Mesenchymal stem cell (in vitro differentiated cells and primary cell): ENCODE data around the gene TMEM178B.
"Not testable (repeated sequence)": the region's sequence is repeated elsewhere in the genome, so short reads cannot be mapped to it uniquely, and the experiment has no call there.

Source experiments
- DNase-seq: peaks from one replicate; pipeline ENCODE4 v3.0.0-alpha.2; 2013
- H2AFZ ChIP-seq: one replicate; pipeline ENCODE4 v1.6.1; 2013; ENCODE audit warnings: low read depth, mild to moderate bottlenecking, control low read depth, inconsistent platforms, low read length, moderate library complexity
- H2AK5ac ChIP-seq: 2 replicates; pipeline ENCODE4 v1.6.1; 2013; ENCODE audit warnings: low read length, moderate library complexity, mild to moderate bottlenecking, inconsistent platforms; ENCODE audit not compliant: severe bottlenecking
- H2BK120ac ChIP-seq: one replicate; pipeline ENCODE4 v1.6.1; 2013; ENCODE audit warnings: low read depth, mild to moderate bottlenecking, inconsistent platforms, low read length, moderate library complexity
- H2BK12ac ChIP-seq, 2 experiments: one replicate each; pipeline ENCODE4 v1.6.1; 2013; ENCODE audit warnings: inconsistent platforms in 2 of 2, low read length in 2 of 2, mild to moderate bottlenecking in 2 of 2, moderate library complexity in 2 of 2, control low read depth in 1 of 2
- H2BK15ac ChIP-seq: one replicate; pipeline ENCODE4 v1.6.1; 2013; ENCODE audit warnings: mild to moderate bottlenecking, low read depth, inconsistent platforms; ENCODE audit not compliant: poor library complexity, severe bottlenecking
- H2BK5ac ChIP-seq: 2 replicates; pipeline ENCODE4 v1.6.1; 2013; ENCODE audit warnings: low read depth, mild to moderate bottlenecking, low read length, control low read depth, inconsistent platforms; ENCODE audit not compliant: poor library complexity, severe bottlenecking
- H3K14ac ChIP-seq, 2 experiments: one replicate each; pipeline ENCODE4 v1.6.1; 2013; ENCODE audit warnings: inconsistent platforms in 2 of 2, low read length in 2 of 2, control low read depth in 1 of 2, mild to moderate bottlenecking in 1 of 2, moderate library complexity in 1 of 2
- H3K18ac ChIP-seq, 2 experiments: one replicate each; pipeline ENCODE4 v1.6.1; 2013; ENCODE audit warnings: inconsistent platforms in 2 of 2, low read length in 2 of 2, control low read depth in 1 of 2, low read depth in 1 of 2, mild to moderate bottlenecking in 1 of 2
- H3K23ac ChIP-seq, 2 experiments: one replicate each; pipeline ENCODE4 v1.6.1; 2013; ENCODE audit warnings: inconsistent platforms in 2 of 2, low read length in 2 of 2, mild to moderate bottlenecking in 2 of 2, moderate library complexity in 2 of 2, control low read depth in 1 of 2
- H3K27ac ChIP-seq: 2 replicates; pipeline ENCODE4 v1.5.1; 2013; ENCODE audit warnings: mild to moderate bottlenecking, moderate library complexity, low read length, control low read depth, inconsistent platforms; ENCODE audit not compliant: poor library complexity, severe bottlenecking
- H3K27me3 ChIP-seq, 2 experiments: 2 replicates each; pipeline versions ENCODE4 v1.6.1 to v1.7.0; 2013; ENCODE audit warnings: low read length in 2 of 2, mild to moderate bottlenecking in 2 of 2, moderate library complexity in 2 of 2, control low read depth in 1 of 2, inconsistent platforms in 1 of 2; ENCODE audit not compliant: control insufficient read depth in 1 of 2, insufficient read depth in 1 of 2
- H3K36me3 ChIP-seq, 2 experiments: 2 replicates each; pipeline versions ENCODE4 v1.6.1 to v1.7.0; 2013; ENCODE audit warnings: low read length in 2 of 2, control low read depth in 1 of 2, inconsistent platforms in 1 of 2, low read depth in 1 of 2, mild to moderate bottlenecking in 1 of 2; ENCODE audit not compliant: insufficient read depth in 2 of 2, control insufficient read depth in 1 of 2
- H3K4ac ChIP-seq, 2 experiments: one replicate each; pipeline ENCODE4 v1.6.1; 2013; ENCODE audit warnings: inconsistent platforms in 2 of 2, low read length in 2 of 2, mild to moderate bottlenecking in 2 of 2, moderate library complexity in 2 of 2, control low read depth in 1 of 2, low read depth in 1 of 2
- H3K4me1 ChIP-seq: 2 replicates; pipeline ENCODE4 v1.6.1; 2013; ENCODE audit warnings: low read depth, low read length, control low read depth; ENCODE audit not compliant: control insufficient read depth, insufficient read depth
- H3K4me2 ChIP-seq: 2 replicates; pipeline ENCODE4 v1.6.1; 2013; ENCODE audit warnings: low read length, mild to moderate bottlenecking, inconsistent platforms; ENCODE audit not compliant: poor library complexity, severe bottlenecking
- H3K4me3 ChIP-seq, 2 experiments: 2 replicates each; pipeline versions ENCODE4 v1.5.1 to v1.7.0; 2013; ENCODE audit warnings: low read length in 2 of 2, mild to moderate bottlenecking in 2 of 2, control low read depth in 1 of 2, low read depth in 1 of 2; ENCODE audit not compliant: insufficient read depth in 1 of 2
- H3K79me1 ChIP-seq: replicated peaks from 2 replicates; pipeline ENCODE4 v1.6.1; 2013; ENCODE audit warnings: mild to moderate bottlenecking, control low read depth, low read length, inconsistent platforms; ENCODE audit not compliant: poor library complexity, severe bottlenecking
- H3K9ac ChIP-seq: 2 replicates; pipeline ENCODE4 v1.7.0; 2013; ENCODE audit warnings: mild to moderate bottlenecking, low read length, moderate library complexity
- H3K9me3 ChIP-seq: 2 replicates; pipeline ENCODE4 v1.7.0; 2013; ENCODE audit warnings: mild to moderate bottlenecking, low read length; ENCODE audit not compliant: control insufficient read depth
- H4K8ac ChIP-seq: one replicate; pipeline ENCODE4 v1.6.1; 2013; ENCODE audit warnings: inconsistent platforms, mild to moderate bottlenecking, low read length, moderate library complexity
- H4K91ac ChIP-seq: one replicate; pipeline ENCODE4 v1.6.1; 2013; ENCODE audit warnings: mild to moderate bottlenecking, low read length, inconsistent platforms
- WGBS: methylation state at CpG from one replicate; pipeline ENCODE4 v1.1.7; 2013; ENCODE audit warnings: mixed read lengths; 5-methylcytosine and 5-hydroxymethylcytosine counted together

The TMEM178B gene

GRCh38 chr7:141074997-141075396 is 1.1 kb downstream of the TMEM178B start:
- no peak overlapping the region for H3K4me3 ChIP-seq
- H3K9ac ChIP-seq = no peak overlapping the region
- H2AK5ac ChIP-seq = no peak overlapping the region
- H2BK120ac ChIP-seq = no peak overlapping the region
- no peak overlapping the region for H3K23ac ChIP-seq
- no peak overlapping the region for H4K91ac ChIP-seq
- peaks cover 6% of the 10 kb centered on the region for H3K79me1 ChIP-seq
- H3K4me1 ChIP-seq = peaks cover 31% of the 10 kb centered on the region
- H3K18ac ChIP-seq = no peak overlapping the region
- no peak overlapping the region for H4K8ac ChIP-seq
- no peak overlapping the region for H2AFZ ChIP-seq
- H3K14ac ChIP-seq = no peak overlapping the region
- no peaks in the 10 kb centered on the region for H3K36me3 ChIP-seq
- H2BK12ac ChIP-seq = no peak overlapping the region
- H3K27me3 ChIP-seq = peaks cover 17 to 69% of the 10 kb centered on the region in 2 experiments
- no peak overlapping the region for H2BK5ac ChIP-seq
- H3K27ac ChIP-seq = no peak overlapping the region
- H3K4ac ChIP-seq = no peak overlapping the region
- no peaks in the 10 kb centered on the region for H3K9me3 ChIP-seq
- H3K4me2 ChIP-seq = peak overlapping the region; percentile 100
- no peak overlapping the region for H2BK15ac ChIP-seq
- no peak for DNase-seq
- 24% methylated on average over 3 of the region's 4 CpGs for WGBS

GRCh38 chr7:141076377-141076776 is 2.5 kb downstream of the TMEM178B start:
- Histone ChIP-seq H2BK15ac (no peak overlapping the region), H2AK5ac (no peak overlapping the region), H3K4me2 (peak overlapping the region; percentile 50), H3K9ac (no peak overlapping the region), H3K14ac (no peak overlapping the region), H4K91ac (no peak overlapping the region), H2AFZ (no peak overlapping the region), H3K79me1 (peaks cover 7% of the 10 kb centered on the region), H2BK120ac (no peak overlapping the region), H4K8ac (no peak overlapping the region), H2BK12ac (no peak overlapping the region), H3K4me1 (peaks cover 26% of the 10 kb centered on the region), H3K27me3 (peaks cover 5 to 55% of the 10 kb centered on the region in 2 experiments), H3K23ac (no peak overlapping the region), H3K9me3 (no peaks in the 10 kb centered on the region), H3K36me3 (no peaks in the 10 kb centered on the region), H3K4ac (no peak overlapping the region), H3K27ac (no peak overlapping the region), H3K18ac (no peak overlapping the region), H2BK5ac (no peak overlapping the region), H3K4me3 (no peak overlapping the region)
- DNase-seq = no peak
- 58% methylated on average over 3 of the region's 3 CpGs for WGBS

GRCh38 chr7:141079219-141079618 is 5.4 kb downstream of the TMEM178B start:
- 76% methylated on average over 3 of the region's 8 CpGs for WGBS
- no peak overlapping the region for H2BK120ac ChIP-seq
- H3K18ac ChIP-seq = no peak overlapping the region
- peaks cover 6% of the 10 kb centered on the region for H3K4me1 ChIP-seq
- no peak overlapping the region for H3K4me3 ChIP-seq
- H3K79me1 ChIP-seq = peaks cover 10% of the 10 kb centered on the region
- no peak overlapping the region for H2BK15ac ChIP-seq
- no peak overlapping the region for H3K23ac ChIP-seq
- no peak overlapping the region for H3K4me2 ChIP-seq
- H4K91ac ChIP-seq = no peak overlapping the region
- H3K27ac ChIP-seq = no peak overlapping the region
- H2BK5ac ChIP-seq = no peak overlapping the region
- no peak overlapping the region for H2BK12ac ChIP-seq
- DNase-seq = no peak
- no peak overlapping the region for H4K8ac ChIP-seq
- H3K14ac ChIP-seq = no peak overlapping the region
- H3K9ac ChIP-seq = no peak overlapping the region
- no peaks in the 10 kb centered on the region for H3K9me3 ChIP-seq
- H3K27me3 ChIP-seq = peaks cover 4 to 39% of the 10 kb centered on the region in 2 experiments
- no peak overlapping the region for H2AK5ac ChIP-seq
- H3K4ac ChIP-seq = no peak overlapping the region
- H2AFZ ChIP-seq = no peak overlapping the region
- no peaks in the 10 kb centered on the region for H3K36me3 ChIP-seq

- H3K9ac ChIP-seq, H3K27me3 ChIP-seq, H4K91ac ChIP-seq, H3K36me3 ChIP-seq, H2BK12ac ChIP-seq, H3K4me3 ChIP-seq, H4K8ac ChIP-seq, H3K4ac ChIP-seq, H3K27ac ChIP-seq, H3K4me1 ChIP-seq, H3K23ac ChIP-seq, H3K9me3 ChIP-seq, DNase-seq, H2AK5ac ChIP-seq, H2BK5ac ChIP-seq, H3K14ac ChIP-seq, H3K18ac ChIP-seq, H3K4me2 ChIP-seq, H2AFZ ChIP-seq, H2BK15ac ChIP-seq, H2BK120ac ChIP-seq: not testable (repeated sequence)
- no CpG with 5 or more reads among the region's 2 CpGs for WGBS
- peaks cover 14% of the 10 kb centered on the region for H3K79me1 ChIP-seq
These were observed 15.6 kb downstream of the TMEM178B start for GRCh38 chr7:141089490-141089889.
